G401.6 (cell line): ENCODE data around the gene RPL10L.

Source experiments
- FAIRE-seq: peaks from 2 replicates; lab custom pipeline; 2012; peaks lifted over from hg19 to GRCh38; lab: Jason Lieb, UNC

Gene RPL10L

DNA sequence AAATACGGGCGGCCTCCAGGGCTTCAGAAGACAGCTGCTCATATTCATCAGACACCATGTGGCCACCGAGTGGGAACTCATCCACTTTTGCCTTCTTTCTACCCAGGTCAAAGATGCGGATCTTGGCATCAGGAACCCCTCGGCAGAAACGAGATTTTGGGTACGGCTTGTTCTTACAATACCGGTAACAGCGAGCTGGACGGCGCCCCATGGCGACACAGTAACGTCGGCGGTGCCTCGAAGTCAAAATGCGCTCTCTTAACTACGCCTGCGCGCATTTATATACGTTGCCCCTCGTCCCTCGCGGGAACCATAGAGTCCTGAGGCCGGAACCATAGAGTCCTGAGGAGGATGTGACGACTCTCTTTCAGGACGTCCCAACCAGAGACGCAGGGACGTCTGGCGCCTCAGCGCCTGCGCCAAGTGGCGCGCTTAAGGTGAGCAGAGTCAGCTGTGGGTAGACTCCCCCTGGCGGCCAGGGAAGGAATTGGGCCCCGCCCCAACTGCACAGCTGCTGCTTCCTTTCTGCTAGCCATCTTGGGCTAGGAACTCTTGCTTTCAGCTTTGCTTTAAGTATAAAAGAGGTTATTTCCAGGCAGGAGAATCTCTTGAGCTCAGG lies at the start of gene RPL10L:
RPL10L (minus strand) TSS at position 256 of the 619 bp plus-strand sequence; CDS start at position 211, 45 bp downstream.
- no peak for FAIRE-seq

DNA sequence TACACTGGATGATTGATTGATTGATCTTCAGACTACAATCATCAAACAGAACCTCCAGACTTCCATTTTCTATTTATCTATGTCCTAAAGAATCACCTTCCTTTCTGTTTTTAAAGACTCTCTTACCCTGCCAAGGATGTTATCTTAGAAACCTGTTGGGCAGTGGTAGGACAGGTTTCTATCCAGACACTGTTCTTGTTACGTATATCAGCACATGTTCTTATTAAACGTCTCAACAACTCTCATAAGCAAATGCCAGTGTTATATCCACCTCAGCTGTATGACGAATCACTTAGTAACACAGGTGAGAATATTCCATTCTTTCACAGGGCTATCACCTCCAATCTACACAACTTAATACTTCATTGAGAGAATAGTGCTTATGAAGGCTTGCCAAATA lies 40.2 kb upstream of the RPL10L start:
- FAIRE-seq, result no peak

DNA sequence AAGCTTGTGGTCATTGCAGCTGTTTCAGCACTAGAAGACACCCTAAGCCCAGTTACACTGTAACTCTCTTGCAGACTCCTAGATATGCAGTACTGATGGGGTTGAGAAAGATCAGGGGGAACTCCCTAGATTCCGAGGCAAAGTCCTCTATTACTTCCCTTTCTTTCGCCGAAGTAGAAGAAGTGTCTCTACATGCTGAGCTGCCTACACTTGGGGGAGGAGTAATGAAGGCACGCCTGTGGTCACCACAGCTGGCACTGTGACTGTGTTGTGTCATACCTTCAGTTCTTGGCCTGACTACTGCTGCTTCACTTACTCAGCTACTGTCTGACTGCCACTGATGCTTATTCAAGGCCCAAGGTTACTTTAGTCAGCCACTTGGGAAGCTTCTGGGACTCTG lies 35.1 kb upstream of the RPL10L start:
- no peak for FAIRE-seq

DNA sequence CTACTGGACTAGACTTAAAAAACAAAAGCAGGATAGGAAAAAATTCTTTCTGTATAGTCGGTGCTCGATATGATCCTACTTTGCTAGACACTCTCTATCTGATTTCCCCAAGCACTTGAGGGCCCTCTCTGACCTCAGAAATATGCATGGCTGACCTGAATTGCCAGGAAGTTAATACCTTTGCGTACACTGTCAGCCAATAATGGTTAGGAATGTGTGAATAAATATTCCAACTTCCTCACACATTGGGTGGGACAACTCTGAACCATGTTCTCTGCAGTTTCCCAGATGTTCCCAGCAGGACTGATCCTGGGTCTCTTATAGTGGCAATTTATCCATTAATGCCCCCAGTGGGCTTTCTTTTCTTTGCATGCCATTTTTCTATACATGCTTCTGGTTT lies 20.5 kb upstream of the RPL10L start:
- no peak for FAIRE-seq

DNA sequence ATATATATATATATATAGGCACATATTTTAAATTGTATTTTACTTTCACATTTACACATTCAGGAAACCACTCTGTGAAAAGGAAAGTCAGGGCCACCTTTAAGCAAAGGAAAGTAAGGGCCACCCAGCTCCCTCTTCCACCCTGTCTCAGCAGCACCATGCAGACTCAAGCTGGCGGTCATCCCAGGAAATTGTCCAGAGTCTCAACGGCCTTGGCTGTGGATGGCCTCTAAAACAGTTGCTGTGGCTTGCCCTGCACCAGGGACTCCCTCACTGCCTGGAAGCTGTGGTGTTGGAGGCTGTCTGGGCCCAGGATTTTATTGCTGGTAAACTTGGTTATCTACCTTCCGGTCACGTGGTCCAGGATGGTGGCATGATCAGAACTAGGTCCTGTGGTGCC lies 11.8 kb upstream of the RPL10L start:
- no peak for FAIRE-seq

DNA sequence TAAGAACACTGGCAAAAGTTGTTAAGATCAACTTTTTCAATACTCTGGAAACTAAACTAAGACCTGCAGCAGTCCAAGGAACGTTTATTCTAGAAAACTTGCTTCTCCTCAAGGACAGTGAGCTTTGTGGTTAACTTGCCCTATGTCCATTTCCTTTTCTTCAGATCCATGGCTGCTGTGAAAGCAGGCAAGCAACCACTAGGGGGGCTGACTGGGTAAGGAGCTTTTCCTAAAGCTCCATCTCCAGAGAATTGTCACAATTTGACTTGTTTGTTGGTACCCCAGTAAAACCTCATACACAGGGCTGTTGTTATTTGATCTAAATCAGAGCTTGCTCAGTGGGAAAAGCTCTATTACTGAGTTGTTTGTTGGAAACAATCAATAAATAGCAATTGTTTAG lies 10.1 kb upstream of the RPL10L start:
- no peak for FAIRE-seq

DNA sequence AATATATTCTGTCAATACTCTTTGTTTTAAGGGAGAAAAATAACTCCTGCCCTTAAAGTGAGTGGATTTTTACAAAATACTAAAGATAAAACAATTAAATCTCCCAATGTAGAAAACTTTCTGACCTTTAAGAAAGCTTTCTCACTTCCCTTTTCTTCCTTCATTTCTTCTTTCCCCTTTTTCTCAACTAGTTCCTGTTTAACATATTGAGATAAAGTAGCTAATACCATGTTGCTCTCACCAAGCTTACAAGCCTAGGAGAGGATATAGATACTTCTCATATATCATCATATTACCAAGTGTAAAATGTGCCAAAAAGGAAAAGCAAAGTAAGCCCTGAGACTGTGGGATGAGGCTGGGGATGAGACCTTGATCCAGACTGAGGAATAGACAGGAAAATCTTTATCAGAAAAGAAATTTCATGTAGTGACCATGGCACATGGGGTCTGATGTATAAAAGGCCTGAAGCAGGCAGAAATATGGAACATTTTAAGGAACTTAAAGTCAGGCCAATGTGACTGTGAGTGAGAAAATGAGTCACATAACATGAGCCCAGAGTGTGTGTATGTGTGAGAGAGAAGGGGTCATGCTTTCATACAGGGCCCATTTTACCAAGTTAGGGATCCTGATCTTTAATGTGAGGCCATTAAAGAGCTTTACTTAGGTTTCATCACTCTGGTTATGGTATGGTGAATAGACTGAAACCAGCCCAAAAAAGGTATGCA lies 1.6 kb upstream of the RPL10L start:
- FAIRE-seq, result no peak

DNA sequence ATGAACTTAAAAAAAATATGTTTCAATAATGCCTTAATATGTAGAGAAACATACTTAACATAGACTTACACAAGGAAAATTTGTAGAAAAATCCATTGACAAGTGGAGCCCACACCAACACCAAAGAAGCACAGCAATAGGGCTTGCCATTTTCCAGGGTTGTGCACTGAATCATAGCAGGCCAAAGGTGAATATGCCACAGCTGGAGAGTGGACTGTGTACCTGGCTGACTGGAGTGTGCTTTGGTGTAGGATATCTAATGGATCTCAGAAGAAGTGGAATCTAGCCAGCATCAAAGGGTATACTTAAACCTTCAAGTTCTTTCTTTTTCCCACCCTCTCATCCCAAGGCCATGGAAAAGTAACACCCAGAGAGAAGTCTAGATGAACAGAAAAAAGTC lies 4.8 kb downstream of the RPL10L start:
- FAIRE-seq, result no peak

DNA sequence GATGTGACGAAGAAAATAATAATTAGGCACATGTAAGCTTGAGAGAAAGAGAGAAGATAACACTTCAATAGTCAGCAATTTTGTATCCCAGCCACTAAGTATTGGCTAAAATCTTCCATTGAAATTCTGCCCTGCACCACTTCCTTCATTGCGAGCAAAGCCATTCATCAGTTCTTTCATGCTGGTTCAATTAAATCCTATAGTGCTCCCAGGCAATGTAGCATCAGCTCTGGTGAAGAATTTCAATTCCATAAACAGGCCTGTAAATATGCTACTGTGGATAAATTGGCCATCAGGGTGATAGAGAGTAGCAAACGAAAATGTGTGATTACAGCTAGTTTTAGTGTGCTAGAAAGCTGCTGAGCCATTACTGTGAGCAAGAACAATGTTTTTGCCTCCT lies 24.7 kb downstream of the RPL10L start:
- no peak for FAIRE-seq
